Neural progenitor cell (in vitro differentiated cells): ENCODE data around the gene COPS9.

ENCODE experiments used
- EZH2 ChIP-seq: fragments of 200-600 bp; sonication (generic); IDR thresholded peaks from 2 replicates; pipeline ENCODE4 v1.6.1; 2017; ENCODE audit warnings: antibody characterized with exemption, mild to moderate bottlenecking, moderate library complexity
- TF ChIP-seq, protein P1 (sequence below): fragments of 200-600 bp; sonication (generic); IDR thresholded peaks from 2 replicates; pipeline ENCODE4 v1.5.1; 2017; ENCODE audit warnings: antibody characterized with exemption, mild to moderate bottlenecking

DNA sequence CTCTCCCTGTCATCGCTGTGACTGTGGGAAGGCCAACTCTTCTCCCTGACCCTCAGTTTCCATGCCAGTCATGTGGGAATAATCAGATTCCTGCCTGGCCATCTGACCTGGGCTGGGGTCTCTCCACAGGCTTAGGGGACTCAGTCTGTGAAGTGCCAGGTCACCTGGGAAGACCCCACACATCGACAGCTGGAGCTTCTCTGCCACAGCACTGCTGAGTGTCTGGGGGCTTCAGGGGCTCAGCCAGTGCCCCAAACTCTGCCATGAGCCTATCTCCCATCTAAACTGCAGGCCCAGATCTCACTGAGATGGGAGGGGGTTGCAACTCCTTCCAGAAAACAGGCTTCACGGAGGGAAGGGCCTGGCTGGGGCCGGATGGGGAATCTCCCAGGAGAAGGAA lies 46.4 kb upstream of the COPS9 start:
- TF ChIP-seq, protein P1, sequence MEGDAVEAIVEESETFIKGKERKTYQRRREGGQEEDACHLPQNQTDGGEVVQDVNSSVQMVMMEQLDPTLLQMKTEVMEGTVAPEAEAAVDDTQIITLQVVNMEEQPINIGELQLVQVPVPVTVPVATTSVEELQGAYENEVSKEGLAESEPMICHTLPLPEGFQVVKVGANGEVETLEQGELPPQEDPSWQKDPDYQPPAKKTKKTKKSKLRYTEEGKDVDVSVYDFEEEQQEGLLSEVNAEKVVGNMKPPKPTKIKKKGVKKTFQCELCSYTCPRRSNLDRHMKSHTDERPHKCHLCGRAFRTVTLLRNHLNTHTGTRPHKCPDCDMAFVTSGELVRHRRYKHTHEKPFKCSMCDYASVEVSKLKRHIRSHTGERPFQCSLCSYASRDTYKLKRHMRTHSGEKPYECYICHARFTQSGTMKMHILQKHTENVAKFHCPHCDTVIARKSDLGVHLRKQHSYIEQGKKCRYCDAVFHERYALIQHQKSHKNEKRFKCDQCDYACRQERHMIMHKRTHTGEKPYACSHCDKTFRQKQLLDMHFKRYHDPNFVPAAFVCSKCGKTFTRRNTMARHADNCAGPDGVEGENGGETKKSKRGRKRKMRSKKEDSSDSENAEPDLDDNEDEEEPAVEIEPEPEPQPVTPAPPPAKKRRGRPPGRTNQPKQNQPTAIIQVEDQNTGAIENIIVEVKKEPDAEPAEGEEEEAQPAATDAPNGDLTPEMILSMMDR = no peak
- TF ChIP-seq EZH2 = no peak
